ENCODE measurements around the gene HIVEP1.
"Not testable (repeated sequence)": the region's sequence is repeated elsewhere in the genome, so short reads cannot be mapped to it uniquely, and the experiment has no call there.

HIVEP1 gene

DNA sequence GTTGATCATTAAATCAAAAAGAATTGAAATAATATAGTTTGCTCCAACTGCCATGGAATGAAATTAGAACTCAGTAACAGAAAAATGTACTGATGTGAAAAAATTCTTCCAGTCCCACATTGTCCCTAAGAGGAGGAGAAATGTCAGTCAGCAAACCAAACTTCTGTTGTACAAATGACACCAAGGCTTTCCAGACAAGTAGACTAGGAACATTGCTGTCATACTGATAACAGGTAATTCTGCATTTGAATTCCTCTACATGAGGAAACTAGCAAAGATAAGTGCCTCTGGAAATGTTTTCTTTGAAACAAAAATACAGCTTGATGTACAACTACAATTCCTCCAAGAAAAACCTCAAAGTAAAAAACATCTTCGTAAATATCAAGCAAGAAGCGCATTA is 90.2 kb downstream of the HIVEP1 start:
- in situ Hi-C loops (cut with MboI; ENCODE audit: low sequenced_read_pairs, unreplicated experiment), result no loop called here
- DNase-seq (ENCODE audit: low spot score), result no peak

GRCh38 chr6:12103158-12103557 is 91.0 kb downstream of the HIVEP1 start:
- no peak for TF ChIP-seq CTCF (IDR thresholded peaks at IDR 0.05; ENCODE audit: borderline replicate concordance, control extremely low read depth, extremely low read depth, insufficient read depth, missing control alignments)
- no peak for DNase-seq (ENCODE audit: low spot score)
- in situ Hi-C loops (cut with MboI; ENCODE audit: low sequenced_read_pairs, unreplicated experiment), result no loop called here

More for the DNA sequence above, 90.2 kb downstream of the HIVEP1 start:
- TF ChIP-seq CTCF (IDR thresholded peaks at IDR 0.05; ENCODE audit: borderline replicate concordance, control extremely low read depth, extremely low read depth, insufficient read depth, missing control alignments), result no peak

GRCh38 chr6:12105271-12105670 is 93.2 kb downstream of the HIVEP1 start:
- no peak for DNase-seq (ENCODE audit: low spot score)
- in situ Hi-C loops (cut with MboI; ENCODE audit: low sequenced_read_pairs, unreplicated experiment), result no loop called here
- no peak for TF ChIP-seq CTCF (IDR thresholded peaks at IDR 0.05; ENCODE audit: borderline replicate concordance, control extremely low read depth, extremely low read depth, insufficient read depth, missing control alignments)

GRCh38 chr6:12108376-12108775 is 96.3 kb downstream of the HIVEP1 start:
- DNase-seq (ENCODE audit: low spot score); in situ Hi-C loops (cut with MboI; ENCODE audit: low sequenced_read_pairs, unreplicated experiment): not testable (repeated sequence)

DNA sequence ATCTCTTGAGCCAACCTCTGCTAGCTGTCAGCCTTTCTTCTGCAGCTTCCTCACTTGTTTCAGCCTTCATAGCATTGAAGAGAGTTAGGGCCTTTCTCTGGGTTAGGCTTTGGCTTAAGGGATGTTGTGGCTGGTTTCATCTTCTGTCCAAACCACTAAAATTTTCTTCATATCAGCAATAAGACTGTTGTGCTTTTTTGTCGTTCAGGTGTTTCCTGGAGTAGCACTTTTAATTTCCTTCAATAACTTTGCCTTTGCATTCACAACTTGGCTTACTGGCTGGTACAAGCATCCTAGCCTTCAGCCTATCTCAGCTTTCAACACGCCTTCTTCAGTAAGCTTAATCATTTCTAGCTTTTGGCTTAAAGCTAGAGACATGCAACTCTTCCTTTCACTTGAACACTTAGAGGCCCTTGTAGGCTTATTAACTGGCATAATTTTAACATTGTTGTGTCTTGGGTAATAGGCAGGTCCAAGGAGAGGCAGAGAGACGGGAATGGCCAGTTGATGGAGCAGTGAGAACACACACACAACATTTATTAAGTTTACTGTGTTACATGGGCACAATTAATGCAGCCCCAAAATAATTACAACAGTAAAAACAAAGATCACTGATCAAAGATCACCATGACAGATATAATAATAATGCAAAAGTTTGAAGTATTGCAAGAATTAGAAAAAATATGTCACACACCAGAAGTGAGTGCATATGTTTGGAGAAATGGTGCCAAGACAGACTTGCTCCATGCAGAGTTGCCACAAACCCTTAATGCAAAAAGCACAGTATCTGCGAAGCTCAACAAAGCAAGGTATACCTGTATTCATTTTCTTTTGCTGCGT is 98.6 kb downstream of the HIVEP1 start:
- no peak for DNase-seq (ENCODE audit: low spot score)
- in situ Hi-C loops (cut with MboI; ENCODE audit: low sequenced_read_pairs, unreplicated experiment), result no loop called here
- TF ChIP-seq CTCF (IDR thresholded peaks at IDR 0.05; ENCODE audit: borderline replicate concordance, control extremely low read depth, extremely low read depth, insufficient read depth, missing control alignments), result no peak

- no peak for DNase-seq (ENCODE audit: low spot score)
- no peak for TF ChIP-seq CTCF (IDR thresholded peaks at IDR 0.05; ENCODE audit: borderline replicate concordance, control extremely low read depth, extremely low read depth, insufficient read depth, missing control alignments)
- in situ Hi-C loops (cut with MboI; ENCODE audit: low sequenced_read_pairs, unreplicated experiment), result no loop called here
These were observed 99.2 kb downstream of the HIVEP1 start for GRCh38 chr6:12111363-12111670.

GRCh38 chr6:12112540-12113189 is 100.6 kb downstream of the HIVEP1 start:
- no peak for TF ChIP-seq CTCF (IDR thresholded peaks at IDR 0.05; ENCODE audit: borderline replicate concordance, control extremely low read depth, extremely low read depth, insufficient read depth, missing control alignments)
- DNase-seq (ENCODE audit: low spot score), result peak; percentile 29
- in situ Hi-C loops (cut with MboI; ENCODE audit: low sequenced_read_pairs, unreplicated experiment), result no loop called here
